Measurements from ENCODE around the gene MESP2. TPM values are rescaled to one million over a fixed set of nuclear protein-coding genes. Genes with fewer than 3 reads are reported as not detected.

MESP2 gene
- total and polyA plus RNA-seq, 2 of the 13 experiments (the other 11 are each of a cell fraction or from before 2014, with no cell fraction given): not detected

- TF ChIP-seq ZNF512B (CRISPR knock-in tag; IDR thresholded peaks at IDR 0.05; ENCODE audit: borderline replicate concordance) (no peak), ZNF563 (CRISPR knock-in tag; IDR thresholded peaks at IDR 0.05) (0 out of 2 replicates have a peak, but pooled peaks have one; percentile 17), ZNF501 (CRISPR knock-in tag; IDR thresholded peaks at IDR 0.05) (0 out of 2 replicates have a peak, but pooled peaks have one; percentile 2), PREB (CRISPR knock-in tag; IDR thresholded peaks at IDR 0.05) (no peak), NR1H2 (CRISPR knock-in tag; IDR thresholded peaks at IDR 0.05; ENCODE audit: borderline replicate concordance, low read depth) (no peak), SOX6 (IDR thresholded peaks at IDR 0.05) (no peak), SOX6 (CRISPR knock-in tag; IDR thresholded peaks at IDR 0.05) (no peak), MEIS1 (CRISPR knock-in tag; IDR thresholded peaks at IDR 0.05; ENCODE audit: borderline replicate concordance) (no peak), ZNF207 (IDR thresholded peaks at IDR 0.05; ENCODE audit: borderline replicate concordance) (no peak), ARHGAP35 (CRISPR knock-in tag; IDR thresholded peaks at IDR 0.05; ENCODE audit: borderline replicate concordance) (0 out of 2 replicates have a peak, but pooled peaks have one; percentile 2)
These were observed 30.1 kb downstream of the MESP2 start (continued) for GRCh38 chr15:89806210-89806558.
